ENCODE data around the gene FHIT.

The FHIT gene

DNA sequence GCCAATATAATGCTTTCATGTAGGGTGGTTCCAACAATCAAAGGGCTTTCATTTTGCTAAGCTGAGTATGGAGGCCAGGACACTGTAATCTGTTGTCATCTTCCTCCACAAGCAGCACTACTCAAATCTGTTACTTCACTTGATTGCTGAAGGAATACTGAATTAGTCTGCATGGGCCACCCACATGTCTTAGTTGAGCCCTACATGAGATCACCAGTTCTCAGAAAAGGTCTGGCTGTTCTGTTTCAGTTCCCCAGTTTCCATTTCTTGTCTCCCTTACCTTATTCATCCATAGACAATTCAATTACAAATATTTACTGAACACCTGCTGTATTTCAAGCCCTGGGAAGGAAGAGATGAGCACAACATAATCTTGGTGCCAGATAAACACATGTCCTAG is 119.2 kb downstream of the FHIT start:
- no peak overlapping the region for H3K27ac ChIP-seq
- no peak for DNase-seq (ENCODE audit: low read depth, low spot score)

GRCh38 chr3:61118830-61119229 is 132.4 kb downstream of the FHIT start:
- H3K27ac ChIP-seq = no peak overlapping the region
- no peak for DNase-seq (ENCODE audit: low read depth, low spot score)

- DNase-seq (ENCODE audit: low read depth, low spot score) = no peak
- H3K27ac ChIP-seq = no peak overlapping the region
Observed at GRCh38 chr3:61117045-61117898, 134.0 kb downstream of the FHIT start.

DNA sequence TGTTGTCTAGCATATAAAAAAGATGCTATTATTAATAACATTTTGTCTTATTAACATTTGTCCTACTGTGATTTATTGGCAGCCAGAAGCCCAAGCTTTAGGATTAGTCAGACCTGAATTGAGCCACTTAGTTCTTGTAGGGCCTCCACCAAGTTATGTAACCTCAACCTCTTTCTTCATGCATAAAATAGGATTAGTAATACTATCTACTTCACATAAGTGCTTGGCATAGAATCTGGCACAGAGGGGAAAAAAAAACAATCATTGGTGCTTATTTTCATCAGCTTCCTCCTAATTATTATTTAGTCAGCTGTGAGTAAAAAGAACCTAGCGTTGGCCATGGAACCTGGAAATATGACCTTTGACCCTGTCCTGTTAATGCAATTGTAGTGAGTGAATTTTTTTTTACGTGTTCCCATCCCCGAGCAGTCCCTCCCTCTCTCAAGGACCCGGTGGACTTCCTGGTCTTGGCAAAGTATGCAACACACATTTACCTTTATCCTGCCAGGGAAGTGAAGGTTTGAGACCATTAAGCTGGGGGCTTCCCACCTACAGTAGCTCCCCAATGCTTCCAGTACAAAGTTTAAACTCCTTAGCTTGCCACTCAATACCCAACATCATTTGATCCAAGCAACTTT is 136.8 kb downstream of the FHIT start:
- no peak for DNase-seq (ENCODE audit: low read depth, low spot score)
- no peak overlapping the region for H3K27ac ChIP-seq

- H3K27ac ChIP-seq = no peak overlapping the region
- no peak for DNase-seq (ENCODE audit: low read depth, low spot score)
Observed at GRCh38 chr3:61111825-61112224, 139.4 kb downstream of the FHIT start.

DNA sequence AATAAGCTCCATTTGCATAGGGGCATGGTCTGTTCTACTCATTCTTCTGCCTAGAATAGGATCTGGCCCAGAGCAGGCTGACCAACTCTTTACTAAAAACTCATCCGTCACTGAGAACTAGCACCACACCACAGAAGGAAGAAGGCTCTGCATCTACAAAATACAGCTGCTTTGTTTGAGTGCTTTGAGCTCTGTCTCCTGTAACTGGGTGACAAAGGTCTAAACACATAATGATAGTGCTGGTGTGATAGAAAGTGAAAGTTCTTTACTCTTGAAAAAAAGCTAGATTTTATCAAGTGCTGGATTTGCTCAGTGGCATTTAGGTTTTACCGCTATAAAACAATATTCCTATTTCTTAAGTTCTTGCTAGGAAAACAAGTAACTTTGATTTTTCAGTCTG is 140.7 kb downstream of the FHIT start:
- no peak overlapping the region for H3K27ac ChIP-seq
- no peak for DNase-seq (ENCODE audit: low read depth, low spot score)

DNA sequence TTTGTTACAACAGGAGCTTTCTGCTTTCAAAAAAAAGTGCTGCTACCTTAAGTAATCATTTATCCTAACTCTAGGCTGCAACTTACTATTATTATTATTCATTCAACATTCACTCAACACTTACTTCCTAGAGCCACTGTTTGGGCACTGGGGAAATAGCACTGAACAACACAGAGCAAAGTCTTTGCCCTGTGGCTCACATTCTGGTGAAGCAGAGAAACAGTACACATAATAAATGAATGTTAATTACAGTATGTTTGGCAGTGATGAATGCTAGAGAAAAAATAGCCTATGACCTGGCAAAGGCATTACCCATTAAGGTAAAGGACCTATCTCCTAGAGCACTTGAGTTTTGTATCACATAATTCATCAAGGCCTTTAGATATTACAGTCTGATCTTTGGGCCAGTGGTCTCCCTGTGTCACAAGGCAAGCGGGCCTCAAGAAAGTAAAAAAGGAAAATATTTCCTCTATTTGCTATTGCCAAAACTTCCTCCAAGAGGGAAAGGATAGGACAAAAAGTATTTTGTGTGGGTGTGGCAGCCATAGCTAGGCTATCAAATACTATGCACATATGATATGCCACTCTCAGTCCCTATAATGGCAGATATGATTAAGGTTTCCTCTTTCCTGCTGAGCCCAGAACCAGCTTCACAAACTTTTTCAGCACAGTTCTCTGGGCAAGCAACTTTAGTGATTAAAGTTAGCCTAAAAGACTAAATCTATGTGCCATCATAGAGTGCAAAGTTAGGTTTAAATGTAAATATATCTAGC is 142.8 kb downstream of the FHIT start:
- no peak for DNase-seq (ENCODE audit: low read depth, low spot score)
- no peak overlapping the region for H3K27ac ChIP-seq

DNA sequence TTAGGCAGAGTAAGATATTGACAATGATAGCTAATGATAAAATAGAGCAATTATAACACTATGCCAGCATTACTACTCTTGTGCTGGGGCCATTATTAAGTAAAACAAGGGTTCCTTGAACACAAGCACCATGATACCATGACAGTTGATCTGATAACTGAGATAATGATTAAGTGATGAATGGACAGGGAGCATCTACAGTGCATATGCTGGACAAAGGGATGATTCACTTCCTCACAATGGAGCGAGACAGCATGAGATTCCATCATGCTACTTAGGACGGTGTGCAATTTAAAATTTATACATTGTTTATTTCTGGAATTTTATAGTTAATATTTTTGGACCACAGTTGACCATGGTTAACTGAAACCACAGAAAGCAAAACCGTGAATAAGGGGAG is 156.6 kb downstream of the FHIT start:
- no peak overlapping the region for H3K27ac ChIP-seq
- DNase-seq (ENCODE audit: low read depth, low spot score) = no peak

DNA sequence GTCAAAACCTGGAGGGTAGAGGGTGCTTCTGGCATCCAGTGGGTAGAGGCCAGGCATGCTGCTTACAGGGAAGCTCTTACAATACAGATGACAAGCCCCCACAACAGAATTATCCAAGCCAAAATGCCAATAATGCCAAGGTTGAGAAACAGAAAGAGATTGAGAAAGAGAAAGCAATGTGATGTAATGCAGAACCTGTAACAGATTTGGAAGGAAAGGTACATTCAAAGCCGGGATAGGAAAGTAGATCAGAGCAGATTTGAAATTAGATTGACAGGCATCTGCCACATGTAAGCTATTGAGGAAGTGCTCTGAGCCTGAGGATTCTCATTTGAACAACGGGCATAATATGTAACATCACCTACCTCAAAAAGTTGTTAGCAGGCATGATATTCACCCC is 157.9 kb downstream of the FHIT start:
- H3K27ac ChIP-seq = no peak overlapping the region
- DNase-seq (ENCODE audit: low read depth, low spot score) = no peak

DNA sequence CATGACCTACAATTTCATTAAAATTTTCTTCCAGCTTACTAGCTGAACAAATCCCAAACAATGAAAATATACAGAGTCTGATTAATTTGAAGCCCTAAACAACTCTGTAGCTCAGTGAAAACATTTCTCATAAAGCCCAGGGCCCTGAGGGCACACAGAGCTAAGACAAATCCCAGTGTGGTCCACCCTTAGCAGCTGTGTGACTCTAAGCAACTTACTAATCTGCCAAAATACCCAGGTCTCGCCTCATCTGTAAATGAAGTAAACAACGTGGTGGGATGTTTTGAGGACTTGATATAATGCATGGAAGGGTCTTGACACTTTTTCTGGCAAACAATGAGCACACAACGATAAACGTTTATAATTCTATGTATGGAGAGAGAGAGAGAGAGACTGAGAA is 158.4 kb downstream of the FHIT start:
- DNase-seq (ENCODE audit: low read depth, low spot score) = no peak
- H3K27ac ChIP-seq = no peak overlapping the region

DNA sequence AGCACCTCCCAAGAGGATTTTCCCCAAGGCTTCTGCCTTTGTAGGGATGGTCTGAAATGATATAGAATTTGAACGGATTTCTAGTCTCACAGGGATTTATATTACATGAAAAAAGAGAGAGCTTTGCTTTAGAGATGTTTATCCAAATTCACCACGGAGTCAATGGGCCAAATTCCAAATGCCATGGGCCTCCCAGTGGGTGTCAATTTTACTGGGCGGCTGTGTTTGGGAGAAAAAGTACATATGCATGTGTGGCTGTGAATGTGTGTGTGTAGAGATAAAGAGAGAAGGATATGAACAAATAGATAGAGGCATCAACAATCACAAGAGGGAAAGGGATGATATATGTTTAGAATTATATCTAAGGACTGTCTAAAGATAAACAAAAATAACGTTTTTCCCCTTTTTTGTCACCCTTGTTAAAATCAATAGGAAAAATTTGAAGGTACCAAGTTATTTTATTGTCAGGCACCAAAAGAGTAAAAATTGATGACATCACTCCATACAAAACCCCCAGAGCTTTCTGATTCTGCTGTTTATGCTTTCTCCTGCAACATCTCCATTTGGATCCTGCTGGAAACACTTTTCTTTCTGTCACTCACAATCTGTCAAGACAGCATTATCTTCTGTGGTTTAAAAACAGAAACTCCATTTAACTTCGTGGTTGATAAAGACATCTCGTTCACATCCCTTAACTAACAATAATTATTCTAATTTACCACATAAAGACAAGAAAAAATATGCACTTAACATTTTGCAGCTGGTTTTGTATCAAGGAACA is 160.7 kb downstream of the FHIT start:
- DNase-seq (ENCODE audit: low read depth, low spot score) = no peak

DNA sequence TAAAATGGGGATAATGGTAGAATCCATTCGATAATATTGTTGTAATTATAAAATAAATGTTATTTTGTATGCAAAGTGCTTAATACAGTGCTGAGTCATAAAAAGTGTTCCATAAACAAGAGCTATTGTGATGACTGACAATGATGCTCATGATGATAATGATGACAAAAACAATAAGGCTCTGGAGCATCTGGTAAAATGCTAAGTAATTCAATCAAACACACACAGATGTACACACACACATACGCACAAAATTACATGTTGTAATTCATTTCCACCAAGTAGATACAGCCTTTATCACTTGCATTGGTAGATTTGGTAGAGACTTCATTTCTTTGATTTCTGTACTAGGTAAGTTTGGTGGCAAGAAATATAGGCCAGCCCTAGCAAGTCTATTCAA is 163.8 kb downstream of the FHIT start:
- H3K27ac ChIP-seq = no peak overlapping the region
- DNase-seq (ENCODE audit: low read depth, low spot score) = no peak

More for the DNA sequence above, 160.7 kb downstream of the FHIT start:
- no peak overlapping the region for H3K27ac ChIP-seq

DNA sequence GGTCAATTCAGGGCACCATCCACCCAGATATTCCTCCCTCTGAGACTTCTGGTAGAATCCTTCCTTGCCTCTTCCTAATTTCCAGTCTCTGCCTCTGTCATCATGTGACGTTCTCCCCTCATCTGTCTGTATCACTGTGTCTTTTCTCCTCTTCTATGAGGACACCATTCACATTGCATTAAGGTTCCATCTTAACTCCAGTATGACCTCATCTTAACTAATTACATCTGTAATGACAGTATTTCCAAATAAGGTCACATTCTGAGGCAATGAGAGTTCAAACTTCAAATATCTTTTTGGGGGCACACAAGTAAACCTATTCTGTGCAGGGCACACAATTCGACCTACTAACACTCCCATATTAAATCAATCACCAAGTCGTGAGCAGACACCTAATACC is 169.7 kb downstream of the FHIT start:
- no peak for DNase-seq (ENCODE audit: low read depth, low spot score)
- no peak overlapping the region for H3K27ac ChIP-seq

DNA sequence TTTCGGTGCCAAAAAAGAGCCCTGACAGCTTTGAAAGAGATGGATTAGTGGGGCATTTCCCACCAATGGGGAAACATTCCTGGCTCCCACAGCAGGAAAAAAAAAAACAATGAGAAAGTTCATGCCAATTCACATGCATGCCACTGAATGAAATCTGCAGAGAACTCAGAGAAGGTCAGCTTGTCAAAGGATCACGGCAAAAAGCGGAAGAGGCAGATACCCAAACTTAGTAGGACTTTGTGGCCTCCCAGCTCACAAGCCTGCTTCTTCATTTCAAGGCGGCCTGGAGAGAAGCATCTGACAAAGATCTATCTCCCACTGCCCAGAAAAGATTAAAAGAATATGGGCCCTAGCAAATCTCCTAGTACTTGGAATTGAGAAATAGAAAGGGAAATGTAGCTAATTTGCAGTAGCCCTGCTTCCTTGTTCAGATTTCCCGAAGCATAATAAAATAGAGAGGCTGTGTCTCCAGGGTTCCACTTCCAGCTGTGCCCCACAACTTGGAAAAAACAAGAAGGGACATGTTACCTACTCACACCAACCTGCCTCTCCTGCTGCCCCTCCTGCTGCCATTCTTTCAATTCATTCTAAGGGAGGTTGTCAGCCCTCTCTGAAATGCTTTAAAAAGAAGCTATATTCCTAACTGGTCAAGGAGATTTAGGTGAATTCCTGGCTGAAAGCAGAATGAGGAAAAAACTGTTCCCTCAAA is 170.4 kb downstream of the FHIT start:
- no peak overlapping the region for H3K27ac ChIP-seq
- no peak for DNase-seq (ENCODE audit: low read depth, low spot score)

GRCh38 chr3:61078048-61078752 is 173.1 kb downstream of the FHIT start:
- no peak for DNase-seq (ENCODE audit: low read depth, low spot score)

DNA sequence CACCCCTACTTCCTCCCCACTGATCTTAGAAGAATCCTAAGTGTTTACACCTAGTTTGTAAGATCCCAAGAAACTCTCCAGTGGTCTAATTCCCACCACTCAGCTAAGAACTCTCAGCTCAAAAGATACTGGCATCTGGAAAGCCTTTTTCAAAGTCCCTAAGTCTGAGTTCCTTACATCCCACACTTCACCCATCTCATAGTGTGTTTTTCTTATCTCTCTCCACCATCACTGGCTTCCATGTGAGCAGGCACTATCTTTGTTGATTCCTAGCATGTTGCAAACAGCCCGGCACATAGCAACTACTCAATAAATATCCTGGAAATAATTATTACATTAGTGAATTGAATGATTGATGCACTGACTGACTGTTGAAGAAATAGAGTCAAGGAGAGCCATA is 173.7 kb downstream of the FHIT start:
- H3K27ac ChIP-seq = no peak overlapping the region
- DNase-seq (ENCODE audit: low read depth, low spot score) = no peak

More at GRCh38 chr3:61078048-61078752, 173.1 kb downstream of the FHIT start:
- no peak overlapping the region for H3K27ac ChIP-seq

GRCh38 chr3:61074783-61075182 is 176.5 kb downstream of the FHIT start:
- DNase-seq (ENCODE audit: low read depth, low spot score) = no peak
- H3K27ac ChIP-seq = no peak overlapping the region

GRCh38 chr3:61073566-61074165 is 177.6 kb downstream of the FHIT start:
- DNase-seq (ENCODE audit: low read depth, low spot score) = no peak
- H3K27ac ChIP-seq = no peak overlapping the region

- no peak for DNase-seq (ENCODE audit: low read depth, low spot score)
Observed at GRCh38 chr3:61068084-61068483, 183.2 kb downstream of the FHIT start.

More at GRCh38 chr3:61068084-61068483, 183.2 kb downstream of the FHIT start:
- H3K27ac ChIP-seq = no peak overlapping the region

Measured in epithelial cell of prostate (primary cell).